8988T (cell line): ENCODE results near the gene DNAJA4.
A peak's percentile ranks its signal among the peaks of the same experiment; 100 is the strongest.

Experiments
- DNase-seq: peaks from one replicate; pipeline ENCODE4 v3.0.0; 2011

Gene DNAJA4

GRCh38 chr15:78317145-78317836, 52.9 kb downstream of the DNAJA4 start:
- peak; percentile 55 for DNase-seq

DNA sequence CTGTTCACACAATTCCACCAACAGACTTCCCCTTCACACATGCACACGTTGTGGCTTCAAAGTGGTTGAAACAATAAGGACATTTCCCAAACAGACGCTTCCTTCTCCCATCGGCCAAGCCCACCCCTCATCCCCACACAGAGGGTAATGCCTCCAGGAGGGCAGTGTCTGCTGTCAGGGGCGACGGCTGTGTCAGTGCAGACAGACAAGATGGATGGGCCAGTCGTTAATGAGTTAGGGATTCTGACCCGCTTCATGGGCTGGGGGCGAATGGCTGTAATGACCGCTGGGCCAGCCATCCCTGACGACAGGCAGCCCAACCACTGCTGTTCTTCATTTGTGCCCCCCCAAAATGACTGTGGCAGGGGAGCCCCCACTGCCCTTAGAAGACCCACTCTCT, 55.2 kb downstream of the DNAJA4 start:
- DNase-seq = no peak

DNA sequence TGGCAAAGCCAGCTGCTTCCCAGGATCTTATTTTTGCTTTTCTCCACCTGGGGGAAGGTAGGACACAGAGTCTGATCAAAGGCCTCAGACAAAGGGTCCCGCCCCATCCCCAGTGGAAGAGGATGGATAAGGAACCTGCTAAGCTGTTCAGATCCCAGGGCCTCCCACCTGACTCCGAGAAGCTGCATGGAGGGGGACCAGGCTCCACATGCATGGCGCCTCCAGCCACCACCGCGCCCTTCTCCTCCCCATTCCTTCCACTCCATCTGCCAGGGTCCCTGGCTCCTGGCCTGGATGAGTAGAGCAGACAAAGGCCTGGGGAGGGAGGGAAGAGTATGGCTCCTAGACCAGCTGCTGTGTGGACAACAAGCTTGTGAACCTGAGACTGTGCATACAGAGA, 55.8 kb downstream of the DNAJA4 start:
- DNase-seq = no peak

DNA sequence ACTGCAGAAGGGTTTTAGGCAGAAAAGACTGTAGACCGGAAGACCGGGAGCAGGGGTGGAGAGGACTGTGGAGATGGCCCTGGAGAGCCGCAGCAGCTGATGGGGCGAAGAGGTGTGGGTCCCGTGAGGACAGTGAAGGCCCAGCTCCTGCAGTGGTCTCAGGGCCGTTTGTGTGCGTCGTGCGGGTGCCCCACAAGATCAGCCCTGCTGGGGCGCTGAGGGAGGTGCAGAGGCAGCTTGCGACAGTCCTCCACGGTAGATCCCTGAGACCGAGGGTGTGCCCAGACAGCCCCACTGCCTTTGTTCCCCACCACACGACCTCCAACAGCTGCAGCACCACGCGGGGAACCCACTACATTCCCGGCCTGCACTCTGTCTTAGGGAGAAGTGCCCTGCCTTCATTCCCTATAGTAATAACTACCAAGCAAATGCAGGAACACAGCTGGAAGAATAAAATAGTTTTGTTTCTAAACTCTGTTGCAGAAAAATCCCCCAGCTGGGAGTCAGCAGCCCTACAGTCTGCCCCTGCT, 56.7 kb downstream of the DNAJA4 start:
- no peak for DNase-seq

GRCh38 chr15:78321786-78322185, 57.4 kb downstream of the DNAJA4 start:
- no peak for DNase-seq

DNA sequence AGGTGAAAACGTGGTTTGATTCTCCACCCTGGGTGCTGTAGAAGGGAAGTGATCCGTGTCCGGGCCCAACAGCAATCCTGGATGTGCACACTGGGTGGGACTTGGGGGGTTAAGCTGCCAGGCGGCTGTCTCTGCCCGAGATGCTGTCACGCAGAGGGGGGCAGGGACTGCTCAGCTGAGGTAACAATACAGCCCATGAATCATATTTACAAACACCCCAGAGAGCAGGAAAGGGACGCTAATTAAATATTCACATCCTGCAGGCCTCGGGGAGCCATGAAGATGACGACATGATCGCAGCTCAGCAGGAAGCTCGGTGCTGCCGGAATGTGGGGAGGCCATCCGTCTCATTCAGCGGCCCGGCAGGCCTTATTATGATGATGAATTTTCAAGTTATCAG, 57.9 kb downstream of the DNAJA4 start:
- DNase-seq = no peak

GRCh38 chr15:78322724-78323521, 58.6 kb downstream of the DNAJA4 start:
- DNase-seq = no peak

DNA sequence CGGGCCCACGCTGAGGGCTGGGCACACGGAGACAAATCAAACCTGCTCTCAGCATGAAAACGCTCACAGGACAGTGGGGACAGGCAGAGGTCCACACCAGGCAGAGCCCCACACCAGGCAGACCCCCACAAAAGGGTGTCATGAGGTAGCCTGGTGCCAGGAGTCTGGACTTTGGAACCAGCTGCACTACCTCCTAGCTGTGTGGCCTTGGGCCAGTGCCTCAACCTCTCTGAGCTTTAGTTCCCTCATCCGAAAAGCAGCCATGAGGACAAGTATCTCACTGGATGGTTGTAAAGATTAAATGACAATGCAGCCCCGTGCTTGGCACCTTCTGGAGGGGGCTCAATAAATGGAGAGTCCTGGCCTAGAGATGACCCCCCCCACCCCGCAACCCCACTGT, 59.3 kb downstream of the DNAJA4 start:
- no peak for DNase-seq

DNA sequence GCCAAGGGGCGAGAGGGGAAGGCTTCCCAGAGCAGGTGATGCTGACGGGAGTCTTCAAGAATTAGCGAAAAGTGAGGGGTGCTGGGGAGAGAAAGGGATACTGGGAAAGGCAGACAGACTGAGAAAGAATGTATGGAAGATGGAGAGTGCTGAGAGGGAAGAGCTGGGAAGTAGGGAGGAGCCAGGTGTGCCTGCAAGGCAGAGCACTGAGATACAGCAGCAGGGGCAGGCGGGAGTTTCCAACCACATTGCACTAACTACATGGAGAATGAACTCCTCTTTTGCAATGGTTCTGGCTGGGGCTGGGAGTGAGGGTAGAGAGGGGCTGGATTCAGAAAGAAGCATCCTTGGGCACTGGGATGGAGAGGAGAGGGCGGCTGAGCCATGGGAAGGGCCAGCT, 59.8 kb downstream of the DNAJA4 start:
- DNase-seq = no peak

- DNase-seq = no peak
These were observed 60.9 kb downstream of the DNAJA4 start for GRCh38 chr15:78325092-78325843.

- no peak for DNase-seq
These were observed 63.1 kb downstream of the DNAJA4 start for GRCh38 chr15:78327466-78327865.

DNA sequence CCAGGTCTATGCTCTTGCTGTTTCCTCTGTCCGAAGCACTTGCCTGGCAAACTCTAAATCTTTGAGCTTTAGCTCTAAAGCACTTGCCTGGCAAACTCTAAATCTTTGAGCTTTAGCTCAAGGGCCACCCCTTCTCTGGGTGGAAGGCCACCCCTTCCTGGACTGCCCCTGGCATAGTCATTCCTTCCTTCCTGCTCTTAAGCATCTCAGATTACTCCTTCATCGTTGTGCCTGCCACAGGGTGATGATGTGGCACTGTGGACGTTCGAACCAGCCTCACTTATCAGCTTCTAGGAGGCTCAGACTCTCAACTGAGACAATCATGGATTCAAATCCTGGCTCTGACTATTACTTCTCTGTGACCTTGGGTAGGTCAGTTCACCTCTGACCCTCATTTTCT, 65.3 kb downstream of the DNAJA4 start:
- DNase-seq = no peak
